GM20431 (cell line): ENCODE measurements around the gene TMEM158.

ENCODE experiments used
- in situ Hi-C: fragments of 300-500 bp; cut with MseI, MboI; formaldehyde crosslinking; loops from one replicate; pipeline ENCODE4 v1.15.0; 2020; ENCODE audit warnings: low sequenced_read_pairs; ENCODE audit not compliant: unreplicated experiment

Gene TMEM158

DNA sequence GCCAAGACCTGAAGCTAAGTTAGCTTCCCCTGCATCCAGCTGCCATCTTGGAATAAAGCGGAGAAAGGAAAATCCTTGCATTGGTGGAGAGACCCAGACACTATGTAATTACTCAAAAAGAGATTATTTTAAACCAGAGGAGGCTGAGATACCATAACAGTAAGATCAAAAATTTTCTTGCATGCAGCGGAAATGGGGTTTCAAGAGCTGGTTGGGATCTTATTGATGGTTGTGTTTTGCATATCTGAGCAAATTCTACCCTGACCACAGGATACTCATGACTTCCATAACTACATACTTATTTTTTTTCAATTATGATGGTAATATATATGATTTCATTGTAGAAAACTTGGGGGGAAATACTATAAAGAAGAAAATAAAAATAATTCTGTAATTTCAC lies 17.5 kb downstream of the TMEM158 start:
- in situ Hi-C loops = no loop called here

DNA sequence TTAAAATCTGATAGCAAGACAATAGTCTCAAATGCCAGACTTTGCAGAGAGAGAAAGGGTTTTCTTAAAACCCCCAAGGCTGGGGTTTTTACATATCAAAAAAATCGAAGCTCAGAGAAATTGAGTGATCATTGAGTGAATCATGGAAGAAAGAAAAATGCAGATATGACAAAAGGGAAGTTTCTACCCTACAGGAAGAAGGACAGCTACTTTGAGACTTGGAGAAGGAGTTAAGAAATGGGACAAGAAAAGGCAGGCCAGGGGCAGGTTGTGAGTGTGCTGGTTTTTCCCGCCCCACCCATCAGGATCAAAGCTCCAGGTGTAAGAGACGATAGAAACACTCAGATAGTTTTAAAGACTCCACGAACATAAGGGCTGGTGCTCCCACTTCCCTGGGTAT lies 18.6 kb downstream of the TMEM158 start:
- in situ Hi-C loops = no loop called here

DNA sequence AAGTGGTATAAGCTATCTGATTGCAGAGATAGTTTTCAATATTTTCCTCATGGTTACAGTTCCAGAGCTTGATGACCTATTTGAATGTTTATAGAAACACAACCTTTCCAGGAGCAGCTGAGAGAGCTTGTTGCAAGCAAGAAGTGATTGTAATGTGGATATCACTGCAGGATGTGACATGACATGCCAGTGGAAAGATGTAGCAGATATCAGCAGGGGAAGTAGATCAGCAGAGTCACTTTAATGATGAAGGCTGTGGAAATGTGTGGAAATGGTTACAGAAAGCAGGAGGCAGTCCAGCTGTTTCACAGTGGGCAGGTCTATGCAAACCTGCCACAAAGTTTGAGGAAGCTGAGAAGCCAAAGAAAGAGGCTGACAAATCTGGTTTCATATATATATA lies 21.0 kb downstream of the TMEM158 start:
- in situ Hi-C loops = no loop called here

DNA sequence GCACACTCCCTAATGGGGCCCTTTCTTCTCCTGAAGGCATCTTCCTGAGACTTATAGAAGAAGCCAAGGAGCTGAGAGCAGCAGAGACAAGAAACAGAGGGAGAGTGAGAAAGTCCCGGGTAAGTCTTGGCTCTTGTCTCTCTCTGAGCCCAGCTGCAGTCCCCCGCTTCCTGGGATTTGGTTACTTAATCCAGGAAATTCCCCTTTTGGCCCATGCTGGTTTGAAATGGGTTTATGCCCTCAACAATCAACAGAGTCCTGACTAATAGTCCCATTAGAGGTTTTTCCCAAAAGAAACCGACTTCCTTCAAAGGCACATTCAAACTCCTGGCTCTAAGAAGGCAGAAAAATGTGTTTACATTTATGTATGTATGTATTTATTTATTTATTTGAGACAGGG lies 22.0 kb downstream of the TMEM158 start:
- in situ Hi-C loops = no loop called here

DNA sequence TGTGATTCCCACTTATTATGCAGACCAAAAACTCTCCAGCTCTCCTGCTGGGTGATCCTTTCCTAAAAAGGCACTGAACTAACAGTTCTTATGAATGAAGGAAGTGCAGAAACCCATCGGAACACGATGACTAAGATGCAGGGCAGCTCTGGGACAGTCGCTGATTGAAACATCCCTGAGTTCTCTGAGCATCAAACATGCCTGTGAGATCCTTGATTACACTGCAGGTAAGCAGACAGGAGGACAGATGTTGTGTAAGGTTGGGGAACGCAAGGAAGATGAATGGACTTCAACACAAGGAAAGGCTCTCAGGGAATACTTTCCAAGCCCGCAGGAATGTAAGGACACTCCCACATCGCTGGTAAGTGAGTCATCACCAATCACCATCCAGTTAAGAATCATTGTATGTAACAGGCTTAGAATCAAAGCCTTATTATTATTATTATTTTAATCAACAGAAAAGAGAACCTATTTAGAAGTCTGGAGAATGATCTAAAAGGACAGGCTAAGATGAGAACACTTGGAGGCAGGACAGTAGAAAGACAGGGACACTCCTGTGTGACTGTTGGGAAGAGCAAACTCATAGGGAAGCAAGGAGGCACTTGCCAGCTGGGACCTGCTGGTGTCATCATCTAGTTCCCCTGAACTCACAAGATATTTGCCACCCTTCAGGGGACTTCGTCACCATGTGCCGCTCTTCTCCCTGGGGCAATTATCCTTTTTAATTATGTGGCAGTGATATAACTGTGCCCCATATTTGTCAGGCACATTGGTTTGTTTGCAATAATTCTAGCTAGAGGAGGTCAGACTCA lies 26.0 kb downstream of the TMEM158 start:
- in situ Hi-C loops = no loop called here

DNA sequence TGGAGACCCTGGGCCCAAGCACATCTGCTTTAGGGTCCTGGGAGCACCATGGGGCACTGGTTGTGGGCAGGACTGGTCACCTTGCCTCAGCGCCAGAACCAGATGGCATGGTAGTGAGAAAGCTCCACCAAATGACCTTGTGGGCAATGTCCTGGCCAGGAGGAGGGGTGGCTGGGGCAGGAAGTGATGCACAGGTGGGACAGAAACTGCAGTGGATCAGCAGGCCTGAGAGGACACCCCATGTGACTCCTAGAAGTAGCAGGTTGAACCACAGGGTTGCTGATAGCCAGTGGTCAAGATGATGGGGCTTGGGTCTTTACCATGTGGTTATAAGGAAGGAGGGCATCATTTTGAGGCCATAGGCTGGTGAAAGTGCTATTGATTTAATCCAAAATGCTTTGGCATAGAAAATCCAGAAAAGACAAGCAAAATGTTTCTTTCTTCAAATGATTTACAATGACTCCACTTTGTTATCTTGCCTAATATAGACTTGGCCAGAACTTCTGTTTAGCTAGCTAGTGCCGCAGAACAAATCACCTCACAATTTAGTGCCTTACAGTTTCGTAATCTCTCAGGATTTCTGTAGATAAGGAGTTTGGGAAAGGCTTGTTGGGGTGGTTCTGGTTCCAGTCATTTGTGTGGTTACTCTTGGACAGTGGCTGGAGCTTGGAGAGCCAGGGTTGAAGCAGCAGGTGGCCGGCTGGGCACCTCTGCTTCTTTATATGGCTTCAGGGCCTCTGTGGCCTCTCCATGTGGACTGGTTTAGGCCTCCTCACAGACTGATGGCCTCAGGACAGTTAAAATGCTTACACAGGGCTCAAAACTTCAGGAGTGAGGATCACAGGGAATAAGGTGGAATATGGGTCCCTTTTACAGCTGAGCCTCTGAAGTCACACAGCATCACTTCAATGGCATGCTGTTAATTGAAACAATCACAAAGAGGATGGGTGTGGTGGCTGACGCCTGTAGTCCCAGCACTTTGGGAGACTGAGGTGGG lies 27.5 kb downstream of the TMEM158 start:
- in situ Hi-C loops = no loop called here

DNA sequence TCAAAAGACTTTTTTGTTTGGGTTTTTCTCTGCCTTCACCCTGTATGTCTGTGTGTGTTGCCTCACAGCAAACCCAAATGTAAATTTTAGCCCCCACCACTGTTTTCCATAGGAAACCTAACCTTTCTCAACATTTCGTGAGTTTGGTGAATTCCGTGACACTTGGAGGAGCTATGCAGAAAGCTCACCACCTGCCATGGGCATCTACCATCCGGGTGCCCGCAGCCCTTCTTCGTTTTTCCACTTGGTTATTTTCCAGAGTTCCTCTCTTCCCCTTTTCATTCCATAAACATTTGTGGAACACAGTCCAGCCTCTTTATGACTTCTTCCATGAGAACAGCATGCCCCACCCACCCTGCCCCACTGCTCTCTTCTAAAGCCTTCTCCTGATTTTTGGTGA lies 31.3 kb downstream of the TMEM158 start:
- in situ Hi-C loops = no loop called here

DNA sequence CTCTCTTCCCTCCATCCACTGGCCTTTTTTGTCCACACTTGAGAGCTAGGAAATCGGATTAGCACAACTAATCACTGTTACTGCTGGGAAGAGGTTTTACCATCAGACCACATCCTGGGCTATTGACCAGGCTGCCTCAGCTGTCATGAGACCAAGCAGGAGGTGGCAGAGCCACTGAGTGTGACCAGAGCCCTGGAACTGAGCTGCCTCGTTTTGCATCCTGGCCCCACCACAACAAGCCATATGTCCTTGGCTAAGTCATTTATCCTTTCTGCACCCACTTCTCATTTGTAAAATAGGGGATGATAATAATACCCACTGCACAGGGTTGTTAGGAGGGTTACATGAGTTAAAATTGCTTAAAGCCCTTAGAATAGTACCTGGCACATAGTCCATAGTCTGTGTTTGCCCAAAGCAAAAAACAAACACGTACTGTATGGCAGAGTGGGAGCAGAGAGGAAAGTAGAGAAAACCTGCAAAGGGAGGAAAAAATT lies 34.1 kb downstream of the TMEM158 start:
- in situ Hi-C loops = no loop called here

DNA sequence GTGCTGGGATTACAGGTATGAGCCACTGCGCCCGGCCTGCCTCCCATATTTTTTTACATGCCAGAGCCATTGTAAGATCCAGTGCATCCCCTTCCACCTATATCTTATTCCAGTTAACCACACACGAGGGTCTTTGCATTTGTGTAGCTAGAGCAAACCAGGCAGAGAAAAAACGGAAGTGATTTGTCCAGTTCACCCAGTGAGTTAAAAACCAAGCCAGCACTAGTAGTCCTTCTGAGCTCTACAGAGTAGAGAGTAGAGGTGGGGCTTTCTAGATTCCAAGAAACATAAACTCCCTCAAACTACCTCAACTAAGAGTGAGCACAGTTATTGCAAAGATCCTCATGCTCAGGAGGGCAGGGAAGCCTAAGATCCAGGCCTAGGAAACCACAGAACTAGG lies 34.7 kb downstream of the TMEM158 start:
- in situ Hi-C loops = no loop called here

DNA sequence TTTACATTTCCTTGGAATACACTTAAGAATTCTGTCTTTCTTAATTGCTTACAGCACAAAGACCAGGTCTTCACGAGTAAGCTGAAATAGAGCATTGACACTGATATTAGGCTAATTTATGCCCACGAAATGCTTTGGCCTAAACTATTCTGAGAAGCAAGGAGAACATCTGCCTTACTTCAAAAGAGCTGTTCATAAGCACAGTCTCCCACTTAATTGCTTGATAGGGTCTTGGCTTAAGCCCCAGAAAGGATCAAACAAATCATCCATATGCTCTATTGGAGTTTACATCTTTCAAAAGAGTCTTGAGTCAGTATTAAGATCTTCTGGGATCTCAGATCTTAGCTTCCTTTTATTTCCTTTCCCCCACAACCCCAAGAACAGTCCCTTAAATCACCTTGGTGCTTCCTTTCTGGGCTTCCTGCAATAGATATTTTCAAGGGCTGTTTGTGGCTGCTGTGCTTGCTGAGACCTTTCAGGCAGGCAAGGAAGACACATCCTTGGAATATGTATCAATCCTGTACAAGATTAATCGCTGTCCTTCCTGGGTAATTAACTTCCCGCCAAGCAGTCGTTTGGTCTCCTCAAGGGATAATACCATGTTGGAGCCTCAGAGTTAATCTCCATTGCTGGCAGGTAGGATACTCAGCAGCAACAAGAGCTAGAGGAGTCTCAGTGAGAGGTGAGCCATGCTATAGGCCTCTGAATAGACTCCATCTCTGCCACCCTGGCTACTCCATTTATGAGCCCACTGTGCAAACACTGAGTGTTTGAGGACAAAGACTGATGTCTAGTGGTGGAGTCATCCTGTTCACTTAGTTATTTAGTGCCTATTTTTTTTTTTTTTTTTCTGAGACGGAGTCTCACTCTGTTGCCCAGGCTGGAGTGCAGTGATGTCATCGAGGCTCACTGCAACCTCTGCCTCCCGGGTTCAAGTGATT lies 37.1 kb downstream of the TMEM158 start:
- in situ Hi-C loops = no loop called here

DNA sequence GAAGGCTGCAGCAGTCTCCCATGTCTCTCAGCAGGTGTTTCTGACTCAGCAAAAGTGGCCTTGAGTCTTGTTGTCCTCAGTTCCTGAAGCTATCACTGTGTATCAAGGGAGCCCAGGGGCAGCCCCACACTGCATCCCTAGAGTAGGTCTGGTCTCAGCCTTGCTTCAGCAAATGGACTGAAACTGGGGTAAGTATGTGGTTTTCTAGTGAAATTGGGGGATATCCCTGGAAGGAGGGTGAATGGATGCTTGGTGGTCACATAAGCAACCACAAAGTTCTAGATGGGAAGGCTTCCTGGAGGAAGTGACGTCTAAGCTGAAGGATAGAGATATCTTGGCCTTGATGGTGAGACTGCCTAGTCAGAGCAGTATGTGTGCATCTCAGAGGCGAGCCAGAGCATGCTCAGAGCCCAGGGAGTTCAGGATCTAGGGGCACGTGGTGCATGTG lies 38.4 kb downstream of the TMEM158 start:
- in situ Hi-C loops = no loop called here

DNA sequence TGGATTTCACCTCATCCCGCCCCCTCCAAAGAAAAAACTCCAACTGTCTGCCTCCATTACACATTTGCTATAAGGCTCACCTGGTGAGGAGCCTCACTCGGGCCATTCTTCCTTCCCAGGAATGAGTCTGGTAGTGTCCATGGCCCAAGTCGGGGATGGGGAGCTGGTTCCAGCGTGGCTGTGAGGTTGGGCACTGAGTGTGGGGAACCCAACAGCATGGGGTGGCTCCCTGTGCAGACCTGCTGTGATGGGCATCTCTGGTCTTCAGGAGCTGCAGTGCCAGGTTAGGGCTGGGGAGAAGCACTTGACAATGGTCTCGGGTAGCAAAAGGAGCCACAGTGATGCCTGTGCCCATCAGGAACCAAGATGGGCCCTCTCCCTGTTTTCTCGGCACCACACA lies 39.2 kb downstream of the TMEM158 start:
- in situ Hi-C loops = no loop called here

DNA sequence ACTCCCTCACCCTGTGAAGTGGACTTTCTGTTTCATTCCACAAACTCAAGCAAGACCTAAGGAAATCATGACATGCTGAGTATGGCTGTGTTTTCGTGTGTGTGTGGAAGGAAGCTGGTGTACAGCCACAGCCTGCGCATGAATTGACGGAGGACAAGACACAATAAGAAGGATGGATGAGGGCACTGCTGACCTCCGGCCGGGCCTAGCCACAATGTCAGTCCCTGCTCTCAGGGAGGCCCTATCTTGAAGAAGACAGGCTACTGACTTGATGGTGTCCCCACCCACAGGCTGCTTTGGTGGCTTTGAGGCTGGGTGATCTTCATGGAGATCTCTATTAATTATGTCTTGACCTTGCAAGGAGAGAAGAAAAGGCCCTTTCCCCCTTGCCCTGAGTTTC lies 40.6 kb downstream of the TMEM158 start:
- in situ Hi-C loops = no loop called here

DNA sequence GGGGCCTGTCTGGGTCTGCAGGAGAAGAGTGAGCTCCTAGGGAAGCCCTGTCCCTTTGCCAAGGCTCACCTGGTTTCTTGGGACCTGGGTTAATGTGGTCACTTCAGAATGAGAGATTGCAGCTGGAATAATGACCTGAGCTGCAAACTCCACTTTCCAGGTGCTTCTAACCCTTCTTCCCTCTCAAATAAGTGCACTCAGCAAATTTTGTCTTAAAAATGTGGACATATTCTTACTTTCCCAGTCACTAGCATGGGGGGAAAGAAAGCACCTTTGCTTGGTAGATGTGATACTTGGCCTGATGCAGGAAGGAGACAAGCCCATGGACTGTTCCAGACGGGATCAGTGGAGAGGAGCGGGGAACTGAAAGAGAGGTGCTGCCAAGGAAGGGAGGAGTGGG lies 41.0 kb downstream of the TMEM158 start:
- in situ Hi-C loops = no loop called here

DNA sequence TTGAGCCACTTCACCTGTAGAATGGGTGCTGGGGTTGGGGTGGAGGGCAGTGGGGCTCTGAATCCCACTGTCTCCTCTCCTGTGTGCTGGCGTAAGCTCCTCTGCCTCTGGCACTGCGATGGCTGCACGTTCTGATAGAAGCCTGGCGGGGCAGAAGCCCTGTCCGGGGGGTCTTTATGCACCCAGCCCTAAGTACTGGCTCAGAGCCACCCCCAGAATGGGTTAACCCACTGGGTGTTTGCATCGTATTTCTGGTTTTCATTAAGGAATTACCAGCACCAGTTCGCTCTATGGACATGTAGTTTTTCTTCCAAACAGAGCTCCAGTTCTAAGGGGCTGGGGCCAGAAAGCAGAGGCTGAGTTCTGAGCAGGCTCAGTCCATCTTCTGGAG lies 42.2 kb downstream of the TMEM158 start:
- in situ Hi-C loops = no loop called here

DNA sequence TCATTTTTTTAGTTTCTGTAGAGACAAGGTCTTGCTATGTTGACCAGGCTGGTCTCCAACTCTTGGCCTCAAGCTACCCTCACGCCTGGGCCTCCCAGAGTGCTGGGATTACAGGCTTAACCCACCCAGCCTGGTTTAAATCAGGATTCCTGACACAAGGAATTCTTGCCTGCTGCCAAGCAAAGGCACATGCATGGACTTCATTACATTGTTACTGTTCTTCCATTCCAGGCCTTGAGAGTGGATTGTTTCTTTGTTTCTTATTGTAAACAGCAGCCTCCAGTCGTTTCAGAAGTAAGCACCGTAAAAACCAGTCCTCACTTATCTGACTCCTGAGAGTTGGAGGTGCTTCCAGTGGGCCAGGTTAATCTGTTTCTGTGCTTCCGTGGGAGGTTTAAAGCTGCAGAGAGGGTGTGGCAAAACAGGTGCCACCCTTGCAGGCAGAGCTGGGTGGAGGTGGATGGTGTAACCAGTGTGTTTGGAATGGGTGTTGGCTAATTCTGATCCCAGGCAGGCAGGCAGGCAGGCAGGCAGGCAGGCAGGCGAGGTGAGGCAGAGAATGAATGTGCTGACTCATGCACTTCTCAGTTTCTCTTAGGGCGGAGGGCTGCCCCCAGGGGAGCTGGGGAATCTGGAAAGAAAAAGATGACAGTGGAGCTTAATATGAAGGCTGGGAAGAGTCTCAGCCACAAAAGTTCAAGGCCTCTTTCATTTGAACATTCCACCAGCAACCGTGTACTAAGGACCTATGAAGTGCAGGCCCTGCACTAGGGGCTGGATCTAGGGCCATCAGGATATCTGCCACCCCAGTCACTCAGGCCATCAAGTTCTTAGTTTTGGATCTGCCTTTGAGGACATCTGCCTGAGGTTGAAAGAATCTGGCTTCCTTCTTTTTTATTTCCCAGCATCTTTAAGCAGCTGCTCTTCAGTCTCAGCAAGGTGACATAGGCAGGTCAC lies 42.9 kb downstream of the TMEM158 start:
- in situ Hi-C loops = no loop called here

DNA sequence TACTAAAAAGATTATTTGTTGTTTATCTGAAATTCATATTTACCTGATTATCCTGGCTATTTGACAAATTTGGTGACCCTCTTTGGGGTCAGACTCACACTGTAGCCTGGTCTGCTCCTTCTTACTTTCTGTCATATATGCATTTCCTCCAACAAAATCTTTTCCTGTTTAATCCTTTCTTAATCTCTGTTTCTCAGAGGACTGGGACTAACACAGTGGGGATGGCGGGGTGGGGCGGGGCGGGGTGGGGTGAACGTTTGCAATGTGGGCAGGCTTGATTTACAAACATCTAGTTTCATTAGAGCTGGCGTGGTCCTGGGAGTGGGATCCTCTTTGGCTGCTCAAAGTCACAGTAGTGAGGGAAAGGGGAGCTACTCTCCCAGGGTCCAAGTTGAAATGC lies 44.6 kb downstream of the TMEM158 start:
- in situ Hi-C loops = no loop called here

DNA sequence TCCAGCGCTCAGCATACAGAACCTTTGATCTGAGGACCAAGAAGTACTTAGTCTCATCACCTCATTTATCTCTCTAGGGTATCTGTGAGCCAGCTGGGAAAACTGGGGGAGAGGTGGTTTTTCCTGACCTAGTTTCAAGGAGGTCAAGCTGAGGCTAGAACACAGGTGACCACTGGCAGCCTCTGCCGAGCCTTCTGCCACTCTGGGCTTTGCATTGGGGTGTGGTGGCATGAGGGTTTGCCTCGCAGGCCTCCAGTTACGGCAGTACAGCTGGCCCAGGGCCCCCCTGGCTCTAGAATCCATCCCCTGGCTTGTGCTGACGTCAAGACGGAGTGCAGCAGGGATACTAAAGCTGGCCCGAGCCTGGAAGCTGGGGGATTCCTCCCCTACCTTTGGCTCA lies 45.2 kb downstream of the TMEM158 start:
- in situ Hi-C loops = no loop called here

DNA sequence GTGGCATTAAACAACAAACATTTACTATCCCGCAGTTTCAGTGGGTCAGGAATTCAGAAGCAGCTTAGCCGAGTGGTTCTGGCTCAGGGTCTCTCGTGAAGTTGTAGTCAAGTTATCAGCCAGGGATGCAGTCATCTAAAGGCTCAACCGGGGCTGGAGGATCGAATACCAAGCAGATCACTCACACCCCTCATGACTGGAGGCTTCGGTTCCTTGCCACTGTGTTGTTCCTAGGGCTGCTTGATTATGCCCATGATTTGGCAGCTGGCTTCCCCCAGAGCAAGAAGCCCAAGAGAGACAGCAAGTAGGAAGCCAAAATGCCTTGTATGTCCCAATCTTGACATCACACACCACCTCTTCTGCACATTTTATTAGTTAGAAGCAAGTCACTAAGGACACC lies 46.0 kb downstream of the TMEM158 start:
- in situ Hi-C loops = no loop called here
